HG03097 (cell line): Measurements from ENCODE around the gene NLRP1.
"Not testable (repeated sequence)": the region's sequence is repeated elsewhere in the genome, so short reads cannot be mapped to it uniquely, and the experiment has no call there.

Source experiments
- ATAC-seq: cut with Tn5 transposase; IDR thresholded peaks from one replicate; pipeline ENCODE4 v1.9.1; 2021; ENCODE audit not compliant: unreplicated experiment, low FRiP score

Gene NLRP1

GRCh38 chr17:5588584-5588983, 4.3 kb upstream of the NLRP1 start:
- ATAC-seq, result no peak

- no peak for ATAC-seq
These were observed 3.2 kb upstream of the NLRP1 start for GRCh38 chr17:5587438-5588032.

DNA sequence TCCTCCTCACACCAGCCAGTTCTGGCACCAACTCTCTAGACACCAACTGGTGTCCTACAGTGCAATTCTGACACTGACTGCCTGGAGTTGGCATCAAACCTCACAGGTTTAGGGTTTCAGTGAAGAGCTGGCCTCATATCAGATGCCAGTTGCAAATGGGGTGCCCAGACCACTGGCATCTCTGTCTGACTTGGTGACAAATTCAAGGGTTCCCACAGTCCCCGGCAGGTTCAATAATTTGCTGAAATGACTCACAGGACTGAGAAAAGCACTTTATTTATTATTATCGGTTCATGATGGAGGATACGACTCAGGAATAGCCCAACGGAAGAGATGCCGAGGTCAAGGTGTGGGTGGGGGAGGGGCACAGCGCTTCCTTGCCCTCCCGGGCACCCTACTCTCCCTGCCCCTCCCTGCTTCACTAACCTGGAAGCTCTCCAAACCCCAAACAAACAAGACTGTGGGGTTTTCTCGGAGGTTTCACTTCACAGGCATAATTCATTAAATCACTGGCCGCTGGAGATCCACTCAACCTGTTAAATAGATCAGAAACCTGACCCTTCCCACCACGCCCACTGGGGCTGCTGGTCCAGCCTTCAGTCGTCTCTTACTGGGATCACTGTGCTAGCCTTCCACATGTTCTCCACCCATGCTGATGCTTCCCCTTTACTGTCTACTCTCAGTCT, 1.7 kb upstream of the NLRP1 start:
- ATAC-seq, result no peak

DNA sequence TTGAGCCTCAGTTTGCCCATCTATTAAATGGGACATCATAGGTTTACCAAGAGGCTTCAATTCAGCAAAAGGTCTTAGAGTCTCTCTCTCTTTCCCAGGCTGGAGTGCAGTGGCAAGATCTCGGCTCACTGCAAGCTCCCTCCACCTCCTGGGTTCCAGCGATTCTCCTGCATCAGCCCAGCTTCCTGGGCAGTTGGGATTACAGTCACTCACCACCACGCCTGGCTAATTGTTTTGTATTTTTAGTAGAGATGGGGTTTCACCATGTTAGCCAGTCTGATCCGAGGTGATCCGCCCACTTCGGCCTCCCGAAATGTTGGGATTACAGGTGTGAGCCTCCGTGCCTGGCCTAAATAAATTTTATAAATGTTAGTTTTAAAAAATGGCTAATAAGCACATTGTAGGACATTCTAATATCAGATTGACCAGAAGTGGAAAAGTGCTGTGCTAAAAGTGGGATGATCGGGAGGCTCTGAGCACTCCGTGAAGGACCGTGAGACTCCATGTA, 1.0 kb upstream of the NLRP1 start:
- no peak for ATAC-seq

- ATAC-seq, result peak; percentile 6
These were observed 605 bp downstream of the NLRP1 start for GRCh38 chr17:5583426-5584382.

DNA sequence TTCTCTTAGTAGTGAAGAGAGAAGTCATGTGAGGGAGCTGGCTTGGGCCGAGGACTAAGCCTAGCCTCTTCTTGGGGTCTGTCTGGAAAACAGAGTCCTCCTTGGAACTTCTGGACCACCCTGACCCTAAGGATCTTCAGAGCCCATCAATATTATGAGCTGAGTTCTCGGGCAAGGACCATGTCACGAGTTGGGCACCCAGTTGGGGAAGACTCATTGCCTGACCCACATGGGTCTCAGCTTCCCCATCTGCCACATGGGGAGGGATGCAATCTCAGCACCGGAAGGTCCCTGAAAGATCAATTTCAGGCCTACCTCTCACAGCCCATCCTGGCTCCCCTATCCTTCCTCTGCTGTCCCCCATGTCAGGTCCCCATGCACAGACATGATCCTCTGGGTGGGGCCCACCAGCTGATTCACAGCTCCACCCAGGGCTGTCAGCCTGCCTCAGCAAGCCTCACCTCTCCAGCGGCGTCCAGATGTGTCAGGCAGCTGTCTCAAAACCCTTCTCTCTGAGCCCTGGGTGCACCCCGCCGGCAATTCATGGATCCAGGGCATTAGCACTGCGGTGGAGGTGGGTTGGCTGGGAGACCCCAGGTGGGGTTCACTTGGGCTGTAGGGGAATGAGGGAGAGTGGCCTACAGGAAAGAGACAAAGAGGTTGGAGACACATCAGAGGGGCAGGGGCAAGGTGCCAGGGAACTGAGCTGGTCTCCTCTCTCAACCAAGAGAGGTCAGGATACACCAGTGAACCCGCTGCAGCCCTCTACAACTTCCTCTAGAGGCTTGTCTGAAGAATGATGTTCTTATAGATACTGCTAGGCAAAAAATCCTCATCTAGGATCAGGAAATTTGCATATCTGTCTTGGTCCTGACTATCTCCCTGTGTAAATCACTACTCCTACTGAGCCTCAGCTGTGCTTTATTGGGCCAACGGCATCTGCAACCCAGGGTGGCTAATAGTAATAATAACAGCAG, 1.8 kb downstream of the NLRP1 start:
- ATAC-seq, result no peak

GRCh38 chr17:5581655-5582054, 2.7 kb downstream of the NLRP1 start:
- ATAC-seq, result no peak

DNA sequence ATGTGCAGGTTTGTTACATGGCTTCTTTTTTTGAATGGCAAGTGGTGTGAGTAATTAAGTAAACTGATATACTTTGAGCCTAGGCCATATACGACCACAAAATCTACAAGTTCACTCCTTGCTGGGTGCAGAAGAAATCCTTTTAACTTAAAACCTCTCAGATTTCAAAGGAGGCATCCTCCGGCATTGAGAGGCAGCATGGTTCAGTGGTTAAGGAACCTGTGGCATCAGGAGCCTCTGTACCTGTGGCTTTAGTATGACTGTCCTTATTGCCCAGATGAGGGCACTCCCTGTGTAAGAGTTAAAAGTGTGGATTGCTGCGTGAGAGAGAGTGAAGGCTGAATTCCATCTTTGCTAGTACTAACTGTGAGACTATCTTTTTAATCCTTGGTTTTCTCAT, 3.3 kb downstream of the NLRP1 start:
- ATAC-seq, result no peak

DNA sequence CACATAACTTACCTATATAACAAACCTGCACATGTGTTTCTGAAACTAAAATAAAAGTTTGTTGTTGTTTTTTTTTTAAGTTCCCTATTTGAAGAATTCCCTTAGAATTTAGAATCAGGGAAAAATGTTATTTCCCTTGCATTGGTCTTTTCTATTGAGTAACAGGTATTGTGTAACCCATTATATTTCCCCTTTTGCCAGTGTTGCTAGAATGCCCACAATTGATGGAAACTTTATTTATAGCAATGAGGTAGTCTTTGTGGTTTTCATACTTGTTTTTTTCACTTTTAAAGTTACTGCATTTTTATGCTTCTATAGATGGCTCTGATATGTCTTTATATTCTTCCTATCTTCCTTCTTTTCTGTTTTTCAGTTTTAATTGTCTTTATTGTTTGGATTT, 3.9 kb downstream of the NLRP1 start:
- ATAC-seq, result no peak

GRCh38 chr17:5578768-5579167, 5.5 kb downstream of the NLRP1 start:
- not testable (repeated sequence) for ATAC-seq

DNA sequence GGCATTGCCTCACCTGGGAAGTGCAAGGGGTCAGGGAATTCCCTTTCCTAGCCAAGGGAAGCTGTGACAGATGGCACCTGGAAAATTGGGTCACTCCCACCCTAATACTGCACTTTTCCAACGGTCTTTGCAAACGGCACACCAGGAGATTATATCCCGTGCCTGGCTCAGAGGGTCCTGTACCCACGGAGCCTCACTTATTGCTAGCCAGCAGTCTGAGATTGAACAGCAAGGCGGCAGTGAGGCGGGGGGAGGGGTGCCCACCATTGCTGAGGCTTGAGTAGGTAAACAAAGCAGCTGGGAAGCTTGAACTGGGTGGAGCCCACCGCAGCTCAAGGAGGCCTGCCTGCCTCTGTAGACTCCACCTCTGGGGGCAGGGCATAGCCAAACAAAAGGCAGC, 11.3 kb downstream of the NLRP1 start:
- not testable (repeated sequence) for ATAC-seq

DNA sequence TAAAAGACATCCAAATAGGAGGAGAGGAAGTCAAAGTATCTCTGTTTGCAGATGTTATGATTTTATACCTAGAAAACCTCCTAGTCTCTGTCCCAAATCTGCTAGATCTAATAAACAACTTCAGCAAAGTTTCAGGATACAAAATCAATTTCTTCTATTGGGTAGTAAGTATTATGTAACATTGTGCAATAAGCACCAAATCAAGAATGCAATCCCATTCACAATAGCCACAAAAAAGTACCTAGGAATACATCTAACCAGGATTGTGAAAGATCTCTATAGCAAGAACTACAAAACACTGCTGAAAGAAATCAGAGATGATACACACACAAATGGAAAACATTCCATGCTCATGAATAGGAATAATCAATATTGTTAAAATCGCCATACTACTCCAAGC, 13.0 kb downstream of the NLRP1 start:
- no peak for ATAC-seq

- ATAC-seq, result no peak
These were observed 18.5 kb downstream of the NLRP1 start for GRCh38 chr17:5565808-5566207.

- ATAC-seq, result no peak
These were observed 20.9 kb downstream of the NLRP1 start for GRCh38 chr17:5563456-5563855.

- no peak for ATAC-seq
These were observed 21.5 kb downstream of the NLRP1 start for GRCh38 chr17:5562661-5563360.

DNA sequence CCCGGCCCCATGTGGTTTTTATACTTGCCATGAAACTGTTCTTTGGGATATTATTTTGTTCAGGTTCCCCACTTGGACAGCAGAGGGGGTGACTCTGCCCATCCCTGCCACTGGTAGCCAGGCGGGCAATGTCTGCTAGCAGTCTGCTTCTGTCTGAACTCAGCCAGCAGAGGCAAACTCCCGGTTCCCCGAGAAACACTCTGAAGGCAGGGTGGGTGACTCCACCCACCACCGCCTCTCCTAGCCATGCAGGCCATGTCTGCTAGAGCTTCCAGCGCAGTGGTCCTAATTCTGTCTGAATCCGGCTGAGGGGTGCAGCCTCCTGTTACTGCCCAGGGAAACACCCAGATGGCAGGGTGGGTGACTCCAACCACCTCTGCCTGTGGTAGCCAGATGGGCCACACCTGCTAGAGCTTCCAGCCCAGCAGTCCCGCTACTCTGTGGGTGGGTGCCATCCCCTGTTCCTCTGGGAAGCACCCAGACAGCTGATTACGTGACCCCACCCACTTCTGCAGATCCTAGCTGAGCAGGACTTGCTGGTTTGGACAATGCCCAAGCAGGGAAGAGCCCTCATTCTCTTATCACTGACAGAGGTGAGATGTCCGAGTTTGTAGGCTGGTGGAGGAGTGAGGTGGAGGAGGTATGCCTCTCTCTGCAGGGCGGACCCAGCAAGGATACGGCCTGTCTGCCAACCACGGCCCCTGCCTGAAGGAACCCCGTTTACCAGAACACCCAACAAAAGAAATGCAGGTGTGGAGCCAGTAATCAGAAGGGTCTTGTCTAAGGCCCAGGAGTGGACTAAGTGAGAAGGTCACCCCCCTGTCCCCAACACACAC, 22.4 kb downstream of the NLRP1 start:
- ATAC-seq, result no peak

DNA sequence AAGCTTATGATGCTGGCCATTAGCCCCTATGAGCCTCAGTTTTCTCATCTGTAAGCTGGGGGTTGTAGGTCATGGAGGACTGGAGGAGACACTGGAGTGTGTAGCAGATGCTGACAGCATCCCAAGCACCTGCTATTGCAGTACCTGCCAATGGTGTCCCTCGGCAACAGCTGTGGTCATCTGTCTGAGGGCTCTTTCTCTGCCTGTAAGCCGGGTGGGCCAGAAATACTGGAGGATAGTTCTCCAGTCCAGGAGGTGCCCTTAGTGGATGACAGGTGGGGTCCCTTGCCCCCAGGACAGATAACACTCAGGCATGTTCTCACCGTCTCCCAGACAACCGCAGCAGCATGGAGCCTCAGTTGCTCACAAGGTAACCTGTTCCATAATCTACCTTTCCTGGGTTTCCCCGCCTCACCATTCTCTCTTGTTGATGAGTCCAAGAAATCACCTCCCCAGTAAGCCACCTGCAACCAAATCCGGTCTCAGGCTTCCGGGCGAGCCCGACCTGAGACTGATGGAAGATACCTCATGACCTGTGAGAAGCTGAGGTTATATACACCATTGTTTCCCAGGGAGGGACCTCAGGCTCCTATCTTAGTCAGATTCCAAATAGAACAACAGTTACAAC, 23.8 kb downstream of the NLRP1 start:
- no peak for ATAC-seq
